GM13976 (cell line): ENCODE data around the gene TAS2R40.
"Not testable (repeated sequence)": the region's sequence is repeated elsewhere in the genome, so short reads cannot be mapped to it uniquely, and the experiment has no call there.

Experiments
- DNase-seq: peaks from one replicate; pipeline ENCODE4 v3.0.0; 2012; ENCODE audit warnings: low spot score
- in situ Hi-C: fragments of 300-500 bp; cut with MboI; formaldehyde crosslinking; loops from one replicate; pipeline ENCODE4 v1.12.0; 2022; ENCODE audit warnings: low sequenced_read_pairs, mixed read lengths, inconsistent platforms; ENCODE audit not compliant: unreplicated experiment
- TF ChIP-seq, protein P1 (sequence below): IDR thresholded peaks from 2 replicates; pipeline ENCODE4 v1.5.1; 2012; ENCODE audit warnings: borderline replicate concordance, mild to moderate bottlenecking; ENCODE audit not compliant: insufficient read depth; ENCODE audit errors: extremely low read depth, missing control alignments, control extremely low read depth

The TAS2R40 gene

DNA sequence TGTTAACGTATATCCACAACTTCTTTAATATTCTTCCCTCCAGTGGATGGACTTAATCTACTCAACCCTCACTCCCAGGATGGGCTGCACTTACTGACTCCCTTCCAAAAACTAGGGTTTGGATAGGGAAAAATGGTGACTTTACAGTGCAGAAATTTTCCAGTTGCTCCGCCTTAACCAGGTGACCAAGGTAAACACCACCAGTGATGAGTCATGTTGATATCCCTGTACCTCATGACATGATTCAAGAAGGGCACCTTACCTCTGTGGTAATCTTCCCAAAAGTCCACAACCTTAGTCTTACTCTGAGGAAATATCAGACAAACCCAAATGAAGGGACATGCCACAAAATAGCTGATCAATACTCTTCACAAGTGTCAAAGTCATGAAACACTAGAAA is 37.9 kb downstream of the TAS2R40 start:
- DNase-seq: no peak

GRCh38 chr7:143261901-143262300 is 40.1 kb downstream of the TAS2R40 start:
- in situ Hi-C loops: loop anchor here (25.0 kb wide), 1 partner anchor 575 kb away; no protein-coding TSS in a partner anchor
- TF ChIP-seq, protein P1, sequence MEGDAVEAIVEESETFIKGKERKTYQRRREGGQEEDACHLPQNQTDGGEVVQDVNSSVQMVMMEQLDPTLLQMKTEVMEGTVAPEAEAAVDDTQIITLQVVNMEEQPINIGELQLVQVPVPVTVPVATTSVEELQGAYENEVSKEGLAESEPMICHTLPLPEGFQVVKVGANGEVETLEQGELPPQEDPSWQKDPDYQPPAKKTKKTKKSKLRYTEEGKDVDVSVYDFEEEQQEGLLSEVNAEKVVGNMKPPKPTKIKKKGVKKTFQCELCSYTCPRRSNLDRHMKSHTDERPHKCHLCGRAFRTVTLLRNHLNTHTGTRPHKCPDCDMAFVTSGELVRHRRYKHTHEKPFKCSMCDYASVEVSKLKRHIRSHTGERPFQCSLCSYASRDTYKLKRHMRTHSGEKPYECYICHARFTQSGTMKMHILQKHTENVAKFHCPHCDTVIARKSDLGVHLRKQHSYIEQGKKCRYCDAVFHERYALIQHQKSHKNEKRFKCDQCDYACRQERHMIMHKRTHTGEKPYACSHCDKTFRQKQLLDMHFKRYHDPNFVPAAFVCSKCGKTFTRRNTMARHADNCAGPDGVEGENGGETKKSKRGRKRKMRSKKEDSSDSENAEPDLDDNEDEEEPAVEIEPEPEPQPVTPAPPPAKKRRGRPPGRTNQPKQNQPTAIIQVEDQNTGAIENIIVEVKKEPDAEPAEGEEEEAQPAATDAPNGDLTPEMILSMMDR: no peak
- DNase-seq: no peak

More for the DNA sequence above, 37.9 kb downstream of the TAS2R40 start:
- in situ Hi-C loops: loop anchor here (25.0 kb wide), 1 partner anchor 578 kb away; no protein-coding TSS in a partner anchor
- TF ChIP-seq, protein P1: no peak

GRCh38 chr7:143263266-143264195 is 41.7 kb downstream of the TAS2R40 start, which contains the start of gene GSTK1:
TSS of gene GSTK1 (plus strand) at chr7:143263441. CDS start at chr7:143263514, 73 bp downstream.
- TF ChIP-seq, protein P1: no peak
- in situ Hi-C loops: loop anchor here (25.0 kb wide), 1 partner anchor 574 kb away; no protein-coding TSS in a partner anchor
- DNase-seq: peak; percentile 92

DNA sequence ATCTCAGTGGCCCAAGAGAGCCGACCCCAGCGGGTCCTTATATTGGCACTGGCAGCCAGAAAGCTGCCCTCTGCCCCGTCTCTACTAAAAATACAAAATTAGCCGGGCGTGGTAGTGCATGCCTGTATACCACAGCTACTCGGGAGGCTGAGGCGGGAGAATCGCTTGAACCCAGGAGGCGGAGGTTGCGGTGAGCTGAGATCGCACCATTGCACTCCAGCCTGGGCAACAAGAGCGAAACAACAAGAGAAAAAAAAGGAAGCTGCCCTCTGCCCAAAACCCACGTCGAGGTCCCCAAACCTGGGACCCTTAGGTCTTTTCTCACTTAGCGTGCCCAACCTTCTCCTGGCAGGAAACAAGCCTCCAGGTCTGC is 42.3 kb downstream of the TAS2R40 start:
- not testable (repeated sequence) for DNase-seq
- in situ Hi-C loops: loop anchor here (25.0 kb wide), 1 partner anchor 573 kb away; no protein-coding TSS in a partner anchor

- in situ Hi-C loops: loop anchor here (25.0 kb wide), 1 partner anchor 572 kb away; no protein-coding TSS in a partner anchor
- no peak for DNase-seq
- TF ChIP-seq, protein P1: no peak
Observed at GRCh38 chr7:143265017-143265693, 43.3 kb downstream of the TAS2R40 start.

- in situ Hi-C loops: loop anchor here (25.0 kb wide), 1 partner anchor 568 kb away; no protein-coding TSS in a partner anchor
- no peak for DNase-seq
- TF ChIP-seq, protein P1: no peak
Observed at GRCh38 chr7:143269251-143269650, 47.4 kb downstream of the TAS2R40 start.
